C4-2B (cell line): ENCODE data around the gene SKA3.
"Not testable (repeated sequence)": the region's sequence is repeated elsewhere in the genome, so short reads cannot be mapped to it uniquely, and the experiment has no call there.

Experiments used
- H3K27ac ChIP-seq: fragments of 450-650 bp; 2 replicates; pipeline ENCODE4 v1.5.1; 2017
- ZFX ChIP-seq: fragments of 450-650 bp; IDR thresholded peaks from 2 replicates; pipeline ENCODE4 v1.6.1; 2017
- TF ChIP-seq, protein P1 (sequence below): fragments of 450-650 bp; conservative IDR thresholded peaks from 2 replicates; pipeline ENCODE4 v1.5.1; 2017; ENCODE audit warnings: mild to moderate bottlenecking

SKA3 gene

DNA sequence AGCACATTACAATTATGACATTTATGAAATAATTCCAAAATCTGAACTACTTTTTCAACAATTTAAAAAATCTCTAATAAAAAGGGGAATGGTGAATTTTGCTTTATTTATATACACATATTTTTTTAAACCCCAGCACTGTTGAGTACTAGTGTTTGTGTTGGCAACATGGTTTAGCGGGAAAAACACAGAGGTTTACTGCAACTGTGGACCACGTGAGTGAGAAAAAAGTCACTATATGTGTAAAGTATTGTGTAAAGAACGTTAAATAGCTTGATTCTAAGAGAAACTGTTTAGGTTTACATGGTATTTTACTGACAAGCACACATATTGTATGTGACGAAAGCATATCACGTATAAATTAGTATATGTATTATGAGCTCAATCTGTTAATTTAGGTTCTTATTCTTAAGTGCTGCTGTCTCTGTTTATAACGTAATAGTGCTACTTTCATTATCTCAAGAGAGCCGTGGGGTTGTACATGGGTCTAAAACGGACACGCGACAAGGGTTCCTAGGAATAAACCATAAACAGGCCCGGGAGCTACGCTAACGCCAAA, 617 bp downstream of the SKA3 start:
- peak overlapping the region; percentile 97 for H3K27ac ChIP-seq
- no peak for TF ChIP-seq ZFX

DNA sequence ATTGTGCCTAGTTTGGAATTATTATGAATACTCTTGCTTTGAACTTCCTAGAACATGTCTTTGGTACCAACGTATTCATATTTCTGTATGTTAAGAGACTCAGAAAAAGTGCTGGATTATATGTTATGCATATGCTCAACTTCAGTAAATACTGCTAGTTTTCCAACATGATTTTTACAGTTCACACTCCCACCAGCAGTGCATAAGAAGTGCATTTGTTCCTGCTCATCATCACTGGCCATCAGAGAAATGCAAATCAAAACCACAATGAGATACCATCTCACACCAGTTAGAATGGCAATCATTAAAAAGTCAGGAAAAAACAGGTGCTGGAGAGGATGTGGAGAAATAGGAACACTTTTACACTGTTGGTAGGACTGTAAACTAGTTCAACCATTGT, 2.6 kb downstream of the SKA3 start:
- H3K27ac ChIP-seq = not testable (repeated sequence)

DNA sequence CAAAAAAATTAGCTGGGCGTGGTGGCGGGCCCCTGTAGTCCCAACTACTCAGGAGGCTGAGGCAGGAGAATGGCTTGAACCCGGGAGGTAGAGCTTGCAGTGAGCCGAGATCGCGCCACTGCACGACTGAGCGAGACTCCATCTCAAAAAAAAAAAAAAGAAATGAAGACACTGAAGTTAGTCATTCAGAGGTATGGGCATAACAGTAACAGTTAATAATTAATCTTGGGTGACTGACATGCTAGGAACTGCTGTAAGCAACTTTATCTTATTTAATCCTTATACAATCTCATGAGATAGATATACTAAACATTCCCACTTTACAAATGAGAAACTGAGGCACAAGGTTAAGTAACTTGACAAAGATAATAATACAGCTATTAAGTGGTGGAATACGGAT, 4.9 kb downstream of the SKA3 start:
- no peak overlapping the region for H3K27ac ChIP-seq
- TF ChIP-seq, protein P1, sequence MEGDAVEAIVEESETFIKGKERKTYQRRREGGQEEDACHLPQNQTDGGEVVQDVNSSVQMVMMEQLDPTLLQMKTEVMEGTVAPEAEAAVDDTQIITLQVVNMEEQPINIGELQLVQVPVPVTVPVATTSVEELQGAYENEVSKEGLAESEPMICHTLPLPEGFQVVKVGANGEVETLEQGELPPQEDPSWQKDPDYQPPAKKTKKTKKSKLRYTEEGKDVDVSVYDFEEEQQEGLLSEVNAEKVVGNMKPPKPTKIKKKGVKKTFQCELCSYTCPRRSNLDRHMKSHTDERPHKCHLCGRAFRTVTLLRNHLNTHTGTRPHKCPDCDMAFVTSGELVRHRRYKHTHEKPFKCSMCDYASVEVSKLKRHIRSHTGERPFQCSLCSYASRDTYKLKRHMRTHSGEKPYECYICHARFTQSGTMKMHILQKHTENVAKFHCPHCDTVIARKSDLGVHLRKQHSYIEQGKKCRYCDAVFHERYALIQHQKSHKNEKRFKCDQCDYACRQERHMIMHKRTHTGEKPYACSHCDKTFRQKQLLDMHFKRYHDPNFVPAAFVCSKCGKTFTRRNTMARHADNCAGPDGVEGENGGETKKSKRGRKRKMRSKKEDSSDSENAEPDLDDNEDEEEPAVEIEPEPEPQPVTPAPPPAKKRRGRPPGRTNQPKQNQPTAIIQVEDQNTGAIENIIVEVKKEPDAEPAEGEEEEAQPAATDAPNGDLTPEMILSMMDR = no peak
- TF ChIP-seq ZFX = no peak

DNA sequence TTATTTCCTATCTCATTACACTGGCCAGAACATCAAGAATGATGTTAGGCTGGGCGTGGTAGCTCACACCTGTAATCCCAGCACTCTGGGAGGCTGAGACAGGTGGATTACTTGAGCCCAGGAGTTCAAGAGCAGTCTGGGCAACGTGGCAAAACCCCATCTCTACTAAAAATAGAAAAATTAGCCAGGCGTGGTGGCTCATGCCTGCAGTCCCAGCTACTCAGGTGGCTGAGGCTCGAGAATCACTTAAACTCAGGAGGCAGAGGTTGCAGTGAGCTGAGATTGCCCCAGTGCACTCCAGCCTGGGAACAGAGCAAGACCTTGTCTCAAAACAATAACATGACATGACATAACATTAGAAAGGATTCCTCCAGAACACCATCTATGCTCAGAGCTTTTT, 10.7 kb downstream of the SKA3 start:
- not testable (repeated sequence) for H3K27ac ChIP-seq

DNA sequence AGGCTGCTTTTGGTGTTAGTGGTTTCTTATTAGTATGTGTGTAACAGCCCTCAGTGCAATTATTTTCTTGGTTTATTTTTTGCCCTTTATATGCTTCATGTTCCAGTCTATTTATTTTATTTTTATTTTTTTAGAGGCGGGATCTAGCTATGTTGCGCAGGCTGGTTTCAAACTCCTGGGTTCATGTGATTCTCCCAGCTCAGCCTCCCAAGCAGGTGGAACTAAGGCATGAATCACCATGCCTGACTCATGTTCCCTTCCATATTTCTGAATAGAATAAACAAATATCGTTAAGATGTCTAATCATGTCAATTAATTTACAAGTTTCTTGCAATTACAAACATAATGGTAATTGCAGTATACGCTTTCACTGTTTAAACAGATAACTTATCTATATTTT, 11.7 kb downstream of the SKA3 start:
- no peak for TF ChIP-seq ZFX
- TF ChIP-seq, protein P1 = no peak
- H3K27ac ChIP-seq = no peak overlapping the region

DNA sequence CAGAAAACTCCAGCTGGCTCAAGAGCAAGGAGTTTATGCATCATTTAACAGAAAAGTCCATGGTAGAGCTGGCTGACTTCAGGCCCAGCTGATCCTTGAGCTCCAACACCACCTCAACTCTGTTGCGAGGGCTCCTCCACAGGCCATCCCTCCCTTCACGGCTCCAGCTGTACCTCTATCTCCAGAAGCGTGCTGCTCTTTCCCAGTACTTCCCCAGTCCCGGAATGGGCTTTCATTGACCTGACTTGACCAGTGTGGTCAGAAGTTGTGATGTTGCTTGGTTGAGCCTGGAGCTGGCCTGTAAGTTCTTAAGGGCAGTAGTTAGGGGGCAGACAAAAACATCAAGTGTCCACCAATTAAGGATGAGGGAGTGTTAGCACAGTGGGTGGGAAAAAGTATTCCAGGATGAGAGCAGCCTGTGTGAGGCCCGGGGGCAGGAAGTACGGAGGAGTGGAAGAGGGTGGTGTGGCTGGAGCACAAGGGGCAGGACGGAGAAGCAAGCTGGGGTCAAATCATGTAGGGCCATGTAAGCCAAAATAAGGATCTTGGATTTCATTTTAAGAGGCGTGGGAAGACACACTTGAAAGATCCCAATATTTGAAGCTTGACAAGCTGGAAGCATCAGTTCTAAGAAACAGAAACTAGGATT, 24.0 kb downstream of the SKA3 start:
- TF ChIP-seq, protein P1 = no peak
- no peak for TF ChIP-seq ZFX
- H3K27ac ChIP-seq = no peak overlapping the region

DNA sequence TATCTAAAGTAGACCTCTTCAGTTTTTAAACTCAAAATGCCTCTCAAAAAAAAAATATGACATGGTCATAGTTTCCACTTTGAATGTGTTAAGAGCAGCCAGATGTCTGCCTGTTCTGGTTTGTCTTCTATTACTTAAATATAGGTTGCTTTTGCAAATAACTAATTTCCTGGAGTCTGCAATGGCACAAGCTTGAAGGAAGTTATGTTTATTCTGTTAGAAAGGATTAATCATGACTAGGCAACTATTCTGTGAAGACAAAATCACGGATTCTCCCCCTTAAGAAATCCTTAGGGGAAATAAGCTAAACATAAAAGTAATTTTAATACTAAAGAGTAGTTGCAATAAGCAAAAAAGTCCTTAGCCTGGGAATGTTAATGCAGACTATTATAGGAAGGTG, 26.3 kb downstream of the SKA3 start:
- no peak for TF ChIP-seq ZFX
- TF ChIP-seq, protein P1 = no peak
- H3K27ac ChIP-seq = no peak overlapping the region

DNA sequence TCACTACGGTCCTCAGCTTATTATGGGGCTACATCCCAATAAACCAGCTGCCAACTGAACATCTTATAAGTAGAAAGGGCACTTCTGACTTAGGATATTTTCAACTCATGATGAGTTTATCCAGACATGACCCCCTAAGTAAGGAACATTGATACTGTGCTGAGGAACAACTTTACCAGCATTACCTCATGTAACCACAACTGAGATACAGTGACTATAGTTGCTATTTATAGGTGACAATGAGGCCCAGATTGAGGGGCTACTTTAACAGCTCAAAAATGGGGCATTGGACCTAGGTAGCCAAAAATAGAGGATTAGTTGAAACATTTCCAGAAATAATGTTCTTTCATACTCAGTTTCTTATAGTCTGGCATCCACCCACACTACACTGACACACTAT, 26.8 kb downstream of the SKA3 start:
- no peak overlapping the region for H3K27ac ChIP-seq

More for the DNA sequence above, 26.8 kb downstream of the SKA3 start:
- TF ChIP-seq, protein P1 = no peak
- TF ChIP-seq ZFX = no peak
